GM12875 (cell line): ENCODE data around the gene IGSF9B.

Source experiments
- H3K4me3 ChIP-seq: one replicate; pipeline ENCODE4 v1.5.1; 2011; ENCODE audit warnings: low read depth, low read length, control low read depth
- CTCF ChIP-seq: IDR thresholded peaks from 2 replicates; pipeline ENCODE4 v1.5.1; 2011; ENCODE audit warnings: low read depth, mild to moderate bottlenecking, control low read depth, inconsistent platforms, low read length, moderate library complexity, borderline replicate concordance; ENCODE audit not compliant: insufficient read depth

IGSF9B gene

GRCh38 chr11:133966172-133966651 lies 9.4 kb upstream of the IGSF9B start:
- H3K4me3 ChIP-seq, result no peak overlapping the region
- no peak for TF ChIP-seq CTCF

- TF ChIP-seq CTCF, result no peak
- no peak overlapping the region for H3K4me3 ChIP-seq
These were observed 8.3 kb upstream of the IGSF9B start for GRCh38 chr11:133965031-133965601.

- TF ChIP-seq CTCF, result no peak
- H3K4me3 ChIP-seq, result no peak overlapping the region
These were observed 7.6 kb upstream of the IGSF9B start for GRCh38 chr11:133964356-133964755.

GRCh38 chr11:133961890-133962289 lies 5.1 kb upstream of the IGSF9B start:
- no peak for TF ChIP-seq CTCF
- no peak overlapping the region for H3K4me3 ChIP-seq

- no peak for TF ChIP-seq CTCF
- no peak overlapping the region for H3K4me3 ChIP-seq
These were observed 1.1 kb upstream of the IGSF9B start for GRCh38 chr11:133957900-133958299.

GRCh38 chr11:133955945-133956421 lies 785 bp downstream of the IGSF9B start:
- H3K4me3 ChIP-seq, result peak overlapping the region; percentile 26
- TF ChIP-seq CTCF, result no peak
